SW 1271 (cell line): Measurements from ENCODE around the gene NTRK3.

Experiments used
- DNase-seq, 2 experiments: peaks; one replicate each; lab custom pipeline; 2025; lab: John Stamatoyannopoulos, UW

NTRK3 gene

GRCh38 chr15:88120026-88120425, 136.5 kb downstream of the NTRK3 start:
- DNase-seq, result no peak

GRCh38 chr15:88118741-88119140, 137.8 kb downstream of the NTRK3 start:
- no peak for DNase-seq

- DNase-seq, result no peak
Measured at GRCh38 chr15:88118035-88118434, 138.5 kb downstream of the NTRK3 start.

GRCh38 chr15:88115486-88116152, 140.9 kb downstream of the NTRK3 start:
- DNase-seq, result no peak

GRCh38 chr15:88113613-88114308, 142.8 kb downstream of the NTRK3 start:
- no peak for DNase-seq

GRCh38 chr15:88108991-88109390, 147.5 kb downstream of the NTRK3 start:
- DNase-seq, result no peak

GRCh38 chr15:88108477-88108876, 148.1 kb downstream of the NTRK3 start:
- DNase-seq, result no peak

- no peak for DNase-seq
Measured at GRCh38 chr15:88106074-88106473, 150.5 kb downstream of the NTRK3 start.

GRCh38 chr15:88104357-88104756, 152.2 kb downstream of the NTRK3 start:
- no peak for DNase-seq

- DNase-seq, result no peak
Measured at GRCh38 chr15:88100181-88100580, 156.4 kb downstream of the NTRK3 start.

- DNase-seq, result no peak
Measured at GRCh38 chr15:88098361-88098760, 158.2 kb downstream of the NTRK3 start.

- no peak for DNase-seq
Measured at GRCh38 chr15:88091444-88092016, 165.0 kb downstream of the NTRK3 start.

- no peak for DNase-seq
Measured at GRCh38 chr15:88090481-88091011, 166.0 kb downstream of the NTRK3 start.

- DNase-seq, result no peak
Measured at GRCh38 chr15:88089731-88090130, 166.8 kb downstream of the NTRK3 start.

GRCh38 chr15:88089024-88089620, 167.4 kb downstream of the NTRK3 start:
- DNase-seq, result no peak

- DNase-seq, result no peak
Measured at GRCh38 chr15:88083811-88084760, 172.5 kb downstream of the NTRK3 start.

GRCh38 chr15:88080616-88081015, 175.9 kb downstream of the NTRK3 start:
- DNase-seq, result no peak

- no peak for DNase-seq
Measured at GRCh38 chr15:88077296-88078020, 179.1 kb downstream of the NTRK3 start.

GRCh38 chr15:88076328-88076727, 180.2 kb downstream of the NTRK3 start:
- DNase-seq, result no peak

- DNase-seq, result no peak
Measured at GRCh38 chr15:88075102-88075501, 181.4 kb downstream of the NTRK3 start.

GRCh38 chr15:88074386-88074785, 182.2 kb downstream of the NTRK3 start:
- no peak for DNase-seq
